GM12878 (cell line): ENCODE data around the gene PAQR5.

Source experiments
- ELK1 ChIP-seq: IDR thresholded peaks from 2 replicates; pipeline ENCODE4 v1.6.1; 2012; ENCODE audit warnings: low read depth, low read length, improper control_type of control experiment
- EZH2 ChIP-seq: IDR thresholded peaks from 2 replicates; pipeline ENCODE4 v1.6.1; 2012; ENCODE audit warnings: low read depth, mild to moderate bottlenecking, control low read depth, inconsistent platforms, low read length, borderline replicate concordance; ENCODE audit not compliant: control insufficient read depth

- no peak for TF ChIP-seq EZH2
- no peak for TF ChIP-seq ELK1
Observed at GRCh38 chr15:69341356-69341755, 42.6 kb downstream of the PAQR5 start.
